SK-N-SH (cell line): ENCODE data around the gene RNFT2.

ENCODE experiments used
- EP300 ChIP-seq, 2 experiments: IDR thresholded peaks; 2 replicates each; pipeline versions ENCODE4 v1.4.0 to v1.6.1; 2012; ENCODE audit warnings: borderline replicate concordance in 1 of 2, low read depth in 1 of 2, low read length in 1 of 2
- FOXM1 ChIP-seq: IDR thresholded peaks from 2 replicates; pipeline ENCODE4 v1.4.0; 2012; ENCODE audit warnings: low read depth, mild to moderate bottlenecking
- GABPA ChIP-seq: IDR thresholded peaks from 2 replicates; pipeline ENCODE4 v1.4.0; 2012; ENCODE audit warnings: low read depth, mild to moderate bottlenecking
- POLR2AphosphoS5 ChIP-seq: IDR thresholded peaks from 2 replicates; pipeline ENCODE4 v1.6.1; 2012; ENCODE audit warnings: low read depth, low read length
- RAD21 ChIP-seq: IDR thresholded peaks from 2 replicates; pipeline ENCODE4 v1.6.1; 2012; ENCODE audit warnings: mild to moderate bottlenecking, low read length
- RCOR1 ChIP-seq: fragments of 150-350 bp; IDR thresholded peaks from 2 replicates; pipeline ENCODE4 v1.6.1; 2017; ENCODE audit warnings: antibody characterized with exemption, low read length
- RFX5 ChIP-seq: IDR thresholded peaks from 2 replicates; pipeline ENCODE4 v1.6.1; 2012; ENCODE audit warnings: mild to moderate bottlenecking, improper control_type of control experiment, low read length
- SIN3A ChIP-seq: IDR thresholded peaks from 2 replicates; pipeline ENCODE4 v1.6.1; 2012; ENCODE audit warnings: low read depth, mild to moderate bottlenecking, low read length, moderate library complexity, borderline replicate concordance
- TAF1 ChIP-seq: IDR thresholded peaks from 2 replicates; pipeline ENCODE4 v1.6.1; 2012; ENCODE audit warnings: low read depth, mild to moderate bottlenecking, low read length, moderate library complexity, borderline replicate concordance
- TEAD4 ChIP-seq: IDR thresholded peaks from 2 replicates; pipeline ENCODE4 v1.4.0; 2012; ENCODE audit warnings: mild to moderate bottlenecking, borderline replicate concordance; ENCODE audit not compliant: insufficient read depth
- TF ChIP-seq, protein P1 (sequence below): fragments of 200-600 bp; sonication (generic); IDR thresholded peaks from 2 replicates; pipeline ENCODE4 v1.6.1; 2017; ENCODE audit warnings: antibody characterized with exemption, mild to moderate bottlenecking, moderate library complexity
- TF ChIP-seq, protein P2 (sequence below): fragments of 150-350 bp; IDR thresholded peaks from 2 replicates; pipeline ENCODE4 v1.6.1; 2017; ENCODE audit warnings: antibody characterized with exemption, low read length, low read depth, borderline replicate concordance
- TF ChIP-seq, protein P3 (sequence below): IDR thresholded peaks from 2 replicates; pipeline ENCODE4 v1.6.1; 2012; ENCODE audit warnings: mild to moderate bottlenecking, low read depth, low read length, moderate library complexity
- TF ChIP-seq, protein P4 (sequence below): IDR thresholded peaks from 2 replicates; pipeline ENCODE4; 2012

DNA sequence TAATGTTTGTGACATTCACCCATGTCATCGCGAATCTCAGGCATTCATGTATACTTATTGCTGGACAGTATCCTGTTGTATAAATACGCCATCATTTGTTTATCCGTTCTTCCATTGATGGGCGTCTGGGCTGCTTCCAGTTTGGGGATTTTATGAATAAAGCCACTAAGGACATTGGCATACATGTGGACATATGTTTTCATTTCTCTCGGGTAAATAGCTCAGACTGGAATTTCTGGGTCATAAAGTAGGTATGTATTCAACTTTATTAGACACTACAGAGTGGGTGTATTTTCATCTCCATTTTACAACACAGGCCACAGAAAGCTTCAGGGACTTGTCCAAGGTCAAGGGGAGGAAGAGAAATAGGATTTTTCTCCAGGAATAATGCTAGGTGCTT, 94.2 kb downstream of the RNFT2 start:
- TF ChIP-seq, protein P1, sequence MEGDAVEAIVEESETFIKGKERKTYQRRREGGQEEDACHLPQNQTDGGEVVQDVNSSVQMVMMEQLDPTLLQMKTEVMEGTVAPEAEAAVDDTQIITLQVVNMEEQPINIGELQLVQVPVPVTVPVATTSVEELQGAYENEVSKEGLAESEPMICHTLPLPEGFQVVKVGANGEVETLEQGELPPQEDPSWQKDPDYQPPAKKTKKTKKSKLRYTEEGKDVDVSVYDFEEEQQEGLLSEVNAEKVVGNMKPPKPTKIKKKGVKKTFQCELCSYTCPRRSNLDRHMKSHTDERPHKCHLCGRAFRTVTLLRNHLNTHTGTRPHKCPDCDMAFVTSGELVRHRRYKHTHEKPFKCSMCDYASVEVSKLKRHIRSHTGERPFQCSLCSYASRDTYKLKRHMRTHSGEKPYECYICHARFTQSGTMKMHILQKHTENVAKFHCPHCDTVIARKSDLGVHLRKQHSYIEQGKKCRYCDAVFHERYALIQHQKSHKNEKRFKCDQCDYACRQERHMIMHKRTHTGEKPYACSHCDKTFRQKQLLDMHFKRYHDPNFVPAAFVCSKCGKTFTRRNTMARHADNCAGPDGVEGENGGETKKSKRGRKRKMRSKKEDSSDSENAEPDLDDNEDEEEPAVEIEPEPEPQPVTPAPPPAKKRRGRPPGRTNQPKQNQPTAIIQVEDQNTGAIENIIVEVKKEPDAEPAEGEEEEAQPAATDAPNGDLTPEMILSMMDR = no peak
- TF ChIP-seq RCOR1 (no peak), TEAD4 (no peak), RFX5 (no peak), EP300 (IDR thresholded peaks at IDR 0.05; ENCODE audit: borderline replicate concordance in 1 of 2, low read depth in 1 of 2, low read length in 1 of 2) (no peak), RAD21 (no peak), POLR2AphosphoS5 (no peak), FOXM1 (no peak), SIN3A (no peak), TAF1 (no peak), GABPA (no peak)
- TF ChIP-seq, protein P2, sequence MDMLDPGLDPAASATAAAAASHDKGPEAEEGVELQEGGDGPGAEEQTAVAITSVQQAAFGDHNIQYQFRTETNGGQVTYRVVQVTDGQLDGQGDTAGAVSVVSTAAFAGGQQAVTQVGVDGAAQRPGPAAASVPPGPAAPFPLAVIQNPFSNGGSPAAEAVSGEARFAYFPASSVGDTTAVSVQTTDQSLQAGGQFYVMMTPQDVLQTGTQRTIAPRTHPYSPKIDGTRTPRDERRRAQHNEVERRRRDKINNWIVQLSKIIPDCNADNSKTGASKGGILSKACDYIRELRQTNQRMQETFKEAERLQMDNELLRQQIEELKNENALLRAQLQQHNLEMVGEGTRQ = no peak
- TF ChIP-seq, protein P3, sequence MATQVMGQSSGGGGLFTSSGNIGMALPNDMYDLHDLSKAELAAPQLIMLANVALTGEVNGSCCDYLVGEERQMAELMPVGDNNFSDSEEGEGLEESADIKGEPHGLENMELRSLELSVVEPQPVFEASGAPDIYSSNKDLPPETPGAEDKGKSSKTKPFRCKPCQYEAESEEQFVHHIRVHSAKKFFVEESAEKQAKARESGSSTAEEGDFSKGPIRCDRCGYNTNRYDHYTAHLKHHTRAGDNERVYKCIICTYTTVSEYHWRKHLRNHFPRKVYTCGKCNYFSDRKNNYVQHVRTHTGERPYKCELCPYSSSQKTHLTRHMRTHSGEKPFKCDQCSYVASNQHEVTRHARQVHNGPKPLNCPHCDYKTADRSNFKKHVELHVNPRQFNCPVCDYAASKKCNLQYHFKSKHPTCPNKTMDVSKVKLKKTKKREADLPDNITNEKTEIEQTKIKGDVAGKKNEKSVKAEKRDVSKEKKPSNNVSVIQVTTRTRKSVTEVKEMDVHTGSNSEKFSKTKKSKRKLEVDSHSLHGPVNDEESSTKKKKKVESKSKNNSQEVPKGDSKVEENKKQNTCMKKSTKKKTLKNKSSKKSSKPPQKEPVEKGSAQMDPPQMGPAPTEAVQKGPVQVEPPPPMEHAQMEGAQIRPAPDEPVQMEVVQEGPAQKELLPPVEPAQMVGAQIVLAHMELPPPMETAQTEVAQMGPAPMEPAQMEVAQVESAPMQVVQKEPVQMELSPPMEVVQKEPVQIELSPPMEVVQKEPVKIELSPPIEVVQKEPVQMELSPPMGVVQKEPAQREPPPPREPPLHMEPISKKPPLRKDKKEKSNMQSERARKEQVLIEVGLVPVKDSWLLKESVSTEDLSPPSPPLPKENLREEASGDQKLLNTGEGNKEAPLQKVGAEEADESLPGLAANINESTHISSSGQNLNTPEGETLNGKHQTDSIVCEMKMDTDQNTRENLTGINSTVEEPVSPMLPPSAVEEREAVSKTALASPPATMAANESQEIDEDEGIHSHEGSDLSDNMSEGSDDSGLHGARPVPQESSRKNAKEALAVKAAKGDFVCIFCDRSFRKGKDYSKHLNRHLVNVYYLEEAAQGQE = no peak
- TF ChIP-seq, protein P4, sequence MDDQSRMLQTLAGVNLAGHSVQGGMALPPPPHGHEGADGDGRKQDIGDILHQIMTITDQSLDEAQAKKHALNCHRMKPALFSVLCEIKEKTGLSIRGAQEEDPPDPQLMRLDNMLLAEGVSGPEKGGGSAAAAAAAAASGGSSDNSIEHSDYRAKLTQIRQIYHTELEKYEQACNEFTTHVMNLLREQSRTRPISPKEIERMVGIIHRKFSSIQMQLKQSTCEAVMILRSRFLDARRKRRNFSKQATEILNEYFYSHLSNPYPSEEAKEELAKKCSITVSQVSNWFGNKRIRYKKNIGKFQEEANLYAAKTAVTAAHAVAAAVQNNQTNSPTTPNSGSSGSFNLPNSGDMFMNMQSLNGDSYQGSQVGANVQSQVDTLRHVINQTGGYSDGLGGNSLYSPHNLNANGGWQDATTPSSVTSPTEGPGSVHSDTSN = no peak
